ENCODE data around the gene CROCC2.

GRCh38 chr2:240888890-240889573 is 17.1 kb upstream of the CROCC2 start:
- TF ChIP-seq CTCF (conservative IDR thresholded peaks at IDR 0.05) (no peak), ZFX (IDR thresholded peaks at IDR 0.05) (no peak)
